ENCODE results near the gene COL8A2.

Gene COL8A2

GRCh38 chr1:36089393-36090121, 35.5 kb downstream of the COL8A2 start:
- peak overlapping the region; percentile 87 for H3K14ac ChIP-seq (ENCODE audit: low read length)
- H3K4me2 ChIP-seq (ENCODE audit: low read length): peak overlapping the region; percentile 93
- H2AK5ac ChIP-seq (ENCODE audit: low read length): peak overlapping the region; percentile 58
- peak overlapping the region; percentile 97 for H3K4me3 ChIP-seq (ENCODE audit: low read depth, low read length)
- peaks cover 34 to 36% of the 10 kb centered on the region in 2 experiments for H3K36me3 ChIP-seq (ENCODE audit: control insufficient read depth in 1 of 2, insufficient read depth in 2 of 2, low read length in 2 of 2)
- H2BK5ac ChIP-seq (ENCODE audit: low read depth, low read length, poor library complexity): no peak overlapping the region
- peak overlapping the region; percentile 99 for H4K8ac ChIP-seq (ENCODE audit: low read depth, low read length)
- H3K23ac ChIP-seq (ENCODE audit: low read length): peak overlapping the region; percentile 5
- H2BK12ac ChIP-seq (ENCODE audit: low read length): no peak overlapping the region
- peak overlapping the region; percentile 93 for H3K18ac ChIP-seq (ENCODE audit: low read length)
- peak overlapping the region; percentile 65 for H3K9ac ChIP-seq (ENCODE audit: low read length)
- peaks cover 4 to 9% of the 10 kb centered on the region in 2 experiments for H3K4me1 ChIP-seq (ENCODE audit: control insufficient read depth in 1 of 2, insufficient read depth in 2 of 2, low read length in 2 of 2)
- peak overlapping the region; percentile 34 for H2BK120ac ChIP-seq (ENCODE audit: insufficient read depth, low read length, poor library complexity)
- peak overlapping the region; percentile 90 for H2AFZ ChIP-seq (ENCODE audit: insufficient read depth, low read length, poor library complexity)
- peak overlapping the region; percentile 88 for H4K91ac ChIP-seq (ENCODE audit: low read depth, low read length)
- H3K4ac ChIP-seq (ENCODE audit: low read depth, low read length): peak overlapping the region; percentile 31
- no peaks in the 10 kb centered on the region for H3K9me3 ChIP-seq (ENCODE audit: insufficient read depth, low read depth, low read length)
- H3K27me3 ChIP-seq (ENCODE audit: insufficient read depth, low read length): no peaks in the 10 kb centered on the region
- peaks cover 4% of the 10 kb centered on the region for H3K79me1 ChIP-seq (ENCODE audit: low read length)
- DNase-seq: peak; percentile 42 to 48
- H4K12ac ChIP-seq (ENCODE audit: low read depth, low read length): peak overlapping the region; percentile 84
- WGBS (ENCODE audit: extremely low coverage, insufficient coverage, insufficient read length): no CpG with 5 or more reads among the region's 32 CpGs
- H3K79me2 ChIP-seq (ENCODE audit: control insufficient read depth, insufficient read depth, low read length, poor library complexity): peaks cover 8% of the 10 kb centered on the region
- H3K27ac ChIP-seq (ENCODE audit: low read depth, low read length): no peak overlapping the region

- no peaks in the 10 kb centered on the region for H3K27me3 ChIP-seq (ENCODE audit: insufficient read depth, low read length)
- H4K12ac ChIP-seq (ENCODE audit: low read depth, low read length): peak within 1 kb of the TSS; percentile 87
- peak within 1 kb of the TSS; percentile 39 for H2BK120ac ChIP-seq (ENCODE audit: insufficient read depth, low read length, poor library complexity)
- no peaks in the 10 kb centered on the region for H3K9me3 ChIP-seq (ENCODE audit: insufficient read depth, low read depth, low read length)
- peak within 1 kb of the TSS; percentile 77 for H2BK5ac ChIP-seq (ENCODE audit: low read depth, low read length, poor library complexity)
- H3K4ac ChIP-seq (ENCODE audit: low read depth, low read length): peak within 1 kb of the TSS; percentile 42
- peaks cover 8% of the 10 kb centered on the region for H3K79me2 ChIP-seq (ENCODE audit: control insufficient read depth, insufficient read depth, low read length, poor library complexity)
- peak within 1 kb of the TSS; percentile 87 for H3K14ac ChIP-seq (ENCODE audit: low read length)
- H3K4me3 ChIP-seq (ENCODE audit: low read depth, low read length): peak within 1 kb of the TSS; percentile 97
- peaks cover 27 to 29% of the 10 kb centered on the region in 2 experiments for H3K36me3 ChIP-seq (ENCODE audit: control insufficient read depth in 1 of 2, insufficient read depth in 2 of 2, low read length in 2 of 2)
- no CpG with 5 or more reads among the region's 84 CpGs for WGBS (ENCODE audit: extremely low coverage, insufficient coverage, insufficient read length)
- peak; percentile 84 to 91 for DNase-seq
- no peak within 1 kb of the TSS for H3K27ac ChIP-seq (ENCODE audit: low read depth, low read length)
- peak within 1 kb of the TSS; percentile 93 for H3K18ac ChIP-seq (ENCODE audit: low read length)
- H3K4me1 ChIP-seq (ENCODE audit: control insufficient read depth in 1 of 2, insufficient read depth in 2 of 2, low read length in 2 of 2): peaks cover 4 to 13% of the 10 kb centered on the region in 2 experiments
- H2BK12ac ChIP-seq (ENCODE audit: low read length): no peak within 1 kb of the TSS
- peak within 1 kb of the TSS; percentile 99 for H4K8ac ChIP-seq (ENCODE audit: low read depth, low read length)
- H3K23ac ChIP-seq (ENCODE audit: low read length): peak within 1 kb of the TSS; percentile 5
- peak within 1 kb of the TSS; percentile 90 for H2AFZ ChIP-seq (ENCODE audit: insufficient read depth, low read length, poor library complexity)
- H3K79me1 ChIP-seq (ENCODE audit: low read length): peaks cover 7% of the 10 kb centered on the region
- H3K9ac ChIP-seq (ENCODE audit: low read length): peak within 1 kb of the TSS; percentile 65
- peak within 1 kb of the TSS; percentile 88 for H4K91ac ChIP-seq (ENCODE audit: low read depth, low read length)
- peak within 1 kb of the TSS; percentile 58 for H2AK5ac ChIP-seq (ENCODE audit: low read length)
- peak within 1 kb of the TSS; percentile 93 for H3K4me2 ChIP-seq (ENCODE audit: low read length)
Observed at GRCh38 chr1:36088577-36089392, 36.2 kb downstream of the COL8A2 start, which contains the start of gene ADPRS. Gene ADPRS (plus strand): TSS chr1:36088892. CDS start chr1:36088905, 13 bp downstream.

GRCh38 chr1:36088265-36088576, 36.8 kb downstream of the COL8A2 start:
- peak overlapping the region; percentile 39 for H2BK120ac ChIP-seq (ENCODE audit: insufficient read depth, low read length, poor library complexity)

GRCh38 chr1:36087233-36088123, 37.5 kb downstream of the COL8A2 start:
- Histone ChIP-seq H4K8ac (ENCODE audit: low read depth, low read length) (peak overlapping the region; percentile 99), H3K4me1 (ENCODE audit: control insufficient read depth in 1 of 2, insufficient read depth in 2 of 2, low read length in 2 of 2) (peaks cover 4 to 13% of the 10 kb centered on the region in 2 experiments), H3K79me2 (ENCODE audit: control insufficient read depth, insufficient read depth, low read length, poor library complexity) (peaks cover 8% of the 10 kb centered on the region), H4K91ac (ENCODE audit: low read depth, low read length) (peak overlapping the region; percentile 85), H3K4me2 (ENCODE audit: low read length) (no peak overlapping the region), H3K4ac (ENCODE audit: low read depth, low read length) (no peak overlapping the region), H3K23ac (ENCODE audit: low read length) (no peak overlapping the region), H3K4me3 (ENCODE audit: low read depth, low read length) (no peak overlapping the region), H3K9ac (ENCODE audit: low read length) (no peak overlapping the region), H3K18ac (ENCODE audit: low read length) (no peak overlapping the region), H3K27me3 (ENCODE audit: insufficient read depth, low read length) (no peaks in the 10 kb centered on the region), H4K12ac (ENCODE audit: low read depth, low read length) (peak overlapping the region; percentile 87), H3K27ac (ENCODE audit: low read depth, low read length) (no peak overlapping the region), H2BK12ac (ENCODE audit: low read length) (no peak overlapping the region), H3K14ac (ENCODE audit: low read length) (no peak overlapping the region), H2BK5ac (ENCODE audit: low read depth, low read length, poor library complexity) (no peak overlapping the region), H2BK120ac (ENCODE audit: insufficient read depth, low read length, poor library complexity) (no peak overlapping the region), H3K9me3 (ENCODE audit: insufficient read depth, low read depth, low read length) (no peaks in the 10 kb centered on the region), H2AFZ (ENCODE audit: insufficient read depth, low read length, poor library complexity) (peak overlapping the region; percentile 87), H3K36me3 (ENCODE audit: control insufficient read depth in 1 of 2, insufficient read depth in 2 of 2, low read length in 2 of 2) (peaks cover 14 to 16% of the 10 kb centered on the region in 2 experiments), H3K79me1 (ENCODE audit: low read length) (peaks cover 7% of the 10 kb centered on the region), H2AK5ac (ENCODE audit: low read length) (peak overlapping the region; percentile 45)
- no peak for DNase-seq
- WGBS (ENCODE audit: extremely low coverage, insufficient coverage, insufficient read length): no CpG with 5 or more reads among the region's 31 CpGs

More at GRCh38 chr1:36088265-36088576, 36.8 kb downstream of the COL8A2 start:
- peaks cover 8% of the 10 kb centered on the region for H3K79me2 ChIP-seq (ENCODE audit: control insufficient read depth, insufficient read depth, low read length, poor library complexity)
- H3K9me3 ChIP-seq (ENCODE audit: insufficient read depth, low read depth, low read length): no peaks in the 10 kb centered on the region
- peak overlapping the region; percentile 99 for H4K8ac ChIP-seq (ENCODE audit: low read depth, low read length)
- no peak overlapping the region for H2AK5ac ChIP-seq (ENCODE audit: low read length)
- peak overlapping the region; percentile 42 for H3K4ac ChIP-seq (ENCODE audit: low read depth, low read length)
- H4K91ac ChIP-seq (ENCODE audit: low read depth, low read length): peak overlapping the region; percentile 85
- H3K27me3 ChIP-seq (ENCODE audit: insufficient read depth, low read length): no peaks in the 10 kb centered on the region
- no peak for DNase-seq
- H3K14ac ChIP-seq (ENCODE audit: low read length): peak overlapping the region; percentile 81
- H2AFZ ChIP-seq (ENCODE audit: insufficient read depth, low read length, poor library complexity): peak overlapping the region; percentile 87
- peak overlapping the region; percentile 87 for H4K12ac ChIP-seq (ENCODE audit: low read depth, low read length)
- H3K9ac ChIP-seq (ENCODE audit: low read length): no peak overlapping the region
- no peak overlapping the region for H3K4me3 ChIP-seq (ENCODE audit: low read depth, low read length)
- no peak overlapping the region for H3K27ac ChIP-seq (ENCODE audit: low read depth, low read length)
- H3K23ac ChIP-seq (ENCODE audit: low read length): no peak overlapping the region
- H3K18ac ChIP-seq (ENCODE audit: low read length): no peak overlapping the region
- no peak overlapping the region for H2BK12ac ChIP-seq (ENCODE audit: low read length)
- H3K4me2 ChIP-seq (ENCODE audit: low read length): peak overlapping the region; percentile 63
- no peak overlapping the region for H2BK5ac ChIP-seq (ENCODE audit: low read depth, low read length, poor library complexity)
- H3K36me3 ChIP-seq (ENCODE audit: control insufficient read depth in 1 of 2, insufficient read depth in 2 of 2, low read length in 2 of 2): peaks cover 22 to 23% of the 10 kb centered on the region in 2 experiments
- H3K79me1 ChIP-seq (ENCODE audit: low read length): peaks cover 7% of the 10 kb centered on the region
- H3K4me1 ChIP-seq (ENCODE audit: control insufficient read depth in 1 of 2, insufficient read depth in 2 of 2, low read length in 2 of 2): peaks cover 4 to 13% of the 10 kb centered on the region in 2 experiments
- no CpG with 5 or more reads among the region's 8 CpGs for WGBS (ENCODE audit: extremely low coverage, insufficient coverage, insufficient read length)
